ENCODE data around the gene MED20.

The MED20 gene

DNA sequence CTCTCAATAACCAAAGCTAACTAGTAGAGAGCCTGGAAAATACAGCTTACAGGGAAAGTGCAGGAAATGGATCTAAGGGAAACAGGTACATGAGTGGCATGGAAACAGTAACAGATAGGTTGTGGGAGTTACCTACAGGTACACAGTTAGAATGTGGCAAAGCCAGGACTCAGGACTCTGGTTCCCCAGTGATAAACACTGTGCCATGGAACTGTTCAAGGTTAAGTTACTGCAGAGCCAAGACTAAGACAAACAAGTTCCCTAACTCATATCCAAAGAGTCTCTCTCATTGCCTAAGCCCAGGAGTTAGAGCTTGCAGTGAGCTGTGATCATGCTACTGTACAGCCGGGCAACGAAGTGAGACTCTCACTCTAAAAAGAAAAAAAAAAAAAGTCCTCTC lies 6.6 kb downstream of the MED20 start:
- no peak for DNase-seq (ENCODE audit: low read depth)

DNA sequence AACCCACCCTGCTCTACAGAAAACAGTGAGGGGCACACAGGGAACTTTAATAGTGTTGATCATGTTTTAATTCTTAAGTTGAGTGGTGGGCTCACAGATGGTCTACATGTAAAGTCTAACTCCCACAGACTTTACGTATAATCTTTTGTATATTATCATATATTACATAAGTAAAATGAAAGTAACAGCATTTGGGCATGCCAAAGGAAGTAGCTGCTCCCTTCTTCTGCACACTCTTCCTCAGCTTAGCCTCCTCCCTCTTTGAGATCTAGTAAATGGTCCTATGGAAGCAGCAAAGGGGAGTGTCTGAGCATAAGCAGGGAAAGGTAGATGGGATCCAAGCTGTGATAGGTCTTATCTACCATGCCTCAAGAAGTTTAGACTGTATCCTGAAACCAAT lies 11.2 kb downstream of the MED20 start:
- DNase-seq (ENCODE audit: low read depth) = no peak

DNA sequence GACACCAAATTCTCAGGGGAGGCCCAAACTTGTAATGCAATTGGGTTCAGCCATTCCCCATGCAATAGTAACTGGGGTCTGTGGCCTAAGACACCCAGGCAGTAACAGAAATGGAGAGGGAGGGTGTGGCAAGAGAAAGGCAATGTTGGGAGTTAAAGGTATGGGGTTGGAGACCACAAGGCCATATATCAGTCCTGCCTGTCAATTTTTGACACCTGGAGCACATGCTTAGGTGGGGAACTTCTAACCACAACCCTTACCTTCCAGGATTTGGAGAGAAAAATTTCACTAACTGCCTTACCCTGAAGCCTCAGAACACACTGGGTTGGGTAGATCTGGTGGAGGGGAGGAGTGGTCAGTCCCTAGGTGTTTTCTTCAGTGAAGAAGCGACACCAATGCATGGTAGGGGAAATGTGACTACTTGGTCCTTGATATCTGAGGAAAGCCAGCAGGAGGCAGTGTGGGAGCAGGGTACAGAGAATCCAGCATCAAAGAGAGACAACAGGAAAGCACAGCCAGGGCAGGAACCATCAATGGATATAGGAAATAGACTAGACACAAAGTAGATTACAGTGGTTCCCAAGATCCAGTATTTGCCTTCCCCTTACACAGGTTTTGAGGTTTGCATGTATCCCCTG lies 18.9 kb downstream of the MED20 start:
- DNase-seq (ENCODE audit: low read depth) = peak; percentile 37

DNA sequence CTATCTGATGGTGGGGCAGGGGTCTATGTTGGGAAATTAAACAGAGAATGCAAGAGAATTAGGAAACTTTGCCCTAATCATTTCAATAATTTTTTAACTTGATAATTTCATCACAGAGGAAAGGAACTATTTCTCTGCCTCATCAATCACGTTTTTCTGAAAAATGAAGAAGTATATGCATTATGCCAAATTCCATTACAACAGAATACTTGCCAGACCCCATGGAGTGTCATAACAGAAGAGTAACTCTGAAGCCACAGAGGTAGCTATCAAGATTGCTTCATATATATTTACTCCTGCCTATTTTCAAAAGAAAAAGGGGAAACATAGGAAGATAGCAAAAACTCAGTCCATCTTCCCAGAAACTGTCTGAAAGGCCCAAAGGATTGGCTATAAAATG lies 20.1 kb downstream of the MED20 start:
- no peak for DNase-seq (ENCODE audit: low read depth)

DNA sequence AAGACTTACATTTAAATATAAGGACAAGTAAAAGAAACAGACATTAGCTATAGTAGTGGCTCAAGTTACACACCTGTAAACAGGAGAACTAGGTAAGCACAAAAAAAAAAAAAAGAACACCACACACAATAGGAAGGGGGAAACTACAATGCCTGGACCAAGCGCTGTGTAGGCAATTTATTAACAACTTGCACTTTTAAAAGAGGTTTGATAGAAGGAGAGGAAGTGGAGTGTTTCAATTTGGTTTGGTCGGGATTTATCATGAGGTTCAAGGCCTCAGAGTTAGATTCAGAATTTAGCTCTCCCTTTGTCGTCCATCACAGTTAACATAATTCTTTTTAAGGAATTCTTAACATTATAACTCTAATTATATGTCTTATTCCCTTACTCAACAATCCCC lies 24.7 kb downstream of the MED20 start:
- no peak for DNase-seq (ENCODE audit: low read depth)

DNA sequence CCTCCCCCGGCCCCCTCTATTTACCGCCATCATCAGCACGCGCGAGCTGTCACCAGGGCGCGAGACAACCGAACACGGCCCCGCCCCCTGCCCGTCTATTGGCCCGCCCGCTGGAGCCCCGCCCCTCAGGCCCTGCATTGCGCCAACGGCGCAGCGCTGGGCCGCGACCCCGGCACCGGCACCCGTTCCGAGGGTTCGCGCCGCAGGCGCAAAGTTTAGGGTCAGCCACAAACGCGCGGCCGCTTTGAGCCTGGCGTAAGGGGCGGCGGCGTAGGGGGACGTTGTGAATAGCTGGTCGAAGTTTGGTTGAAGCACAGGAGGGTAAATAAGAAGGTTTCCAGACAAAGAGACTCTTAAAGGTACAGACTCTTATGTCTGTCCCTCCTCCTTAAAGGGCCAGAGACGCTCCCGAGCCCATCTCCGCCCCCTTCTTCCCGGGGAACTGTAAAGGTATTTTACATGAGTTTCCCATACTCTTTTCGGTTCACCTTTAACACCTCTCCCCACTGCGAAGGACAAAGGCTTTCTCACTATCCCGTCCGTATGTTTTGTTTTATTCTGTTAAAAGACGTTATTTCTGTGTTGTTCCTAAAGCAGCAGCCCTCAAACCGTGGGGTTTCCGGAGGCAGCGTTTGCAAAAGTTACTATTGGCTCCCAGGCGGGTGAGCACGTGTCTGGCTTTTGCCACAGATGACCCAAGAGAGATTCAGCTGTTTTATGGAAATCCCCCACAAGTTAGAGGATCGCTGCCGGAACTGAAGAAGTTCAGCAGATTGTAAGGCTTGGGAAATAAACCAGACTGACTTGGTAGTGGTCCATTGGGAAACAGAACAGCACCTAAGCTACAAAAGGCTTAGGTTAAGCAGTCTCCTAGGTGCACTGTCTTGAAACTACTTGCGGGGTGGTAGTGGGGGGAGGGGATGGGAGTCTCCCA lies 25.4 kb downstream of the MED20 start, which contains the start of gene USP49:
TSS of gene USP49 (minus strand) at position 76 of the 934 bp plus-strand sequence. CDS start 88,392 bp downstream, outside the sequence.
- DNase-seq (ENCODE audit: low read depth) = peak; percentile 89

DNA sequence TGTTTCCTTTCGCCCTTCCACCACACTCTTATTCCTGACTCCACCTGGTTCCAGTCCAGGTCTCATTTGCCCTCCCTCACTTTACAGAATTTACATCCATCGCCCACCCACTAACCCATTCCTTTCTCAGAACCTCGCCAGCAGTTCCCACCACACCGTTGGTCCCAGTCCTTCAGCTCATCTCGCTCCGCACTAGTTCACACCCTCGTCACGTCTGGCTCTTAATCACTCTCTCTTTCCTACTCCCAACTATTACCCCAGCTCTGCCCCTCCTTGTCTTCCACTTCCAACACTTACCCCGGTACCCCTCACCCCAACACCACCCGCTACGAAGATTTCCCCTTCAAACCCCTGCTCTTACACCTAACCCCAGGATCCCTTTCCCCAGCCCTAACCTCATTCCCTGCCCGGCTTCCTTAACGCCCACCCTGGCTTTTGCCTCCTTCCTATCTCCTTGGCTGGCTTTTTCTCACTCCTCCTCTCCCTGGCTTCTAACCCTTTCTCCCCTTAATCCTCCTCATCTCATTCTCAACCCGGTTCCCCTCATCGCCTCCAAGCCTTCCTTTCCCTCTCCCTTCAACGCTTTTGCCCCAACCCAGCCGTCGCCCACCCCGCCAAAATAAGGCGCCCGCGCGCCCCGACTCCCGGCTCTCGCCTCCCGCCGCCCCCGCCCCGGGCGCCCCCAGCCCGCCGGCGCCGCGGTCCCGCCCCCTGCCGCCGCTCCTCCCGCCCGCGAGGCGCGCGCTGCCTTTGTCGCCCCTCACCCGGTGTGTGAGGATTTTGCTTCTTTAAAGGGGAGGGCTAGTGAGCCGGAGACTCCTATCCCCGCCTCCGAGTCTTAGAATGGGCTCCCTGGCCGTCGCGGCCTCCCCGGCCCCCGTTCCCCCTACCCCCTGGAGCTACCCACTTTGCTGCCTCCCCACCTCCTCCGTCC lies 26.3 kb downstream of the MED20 start:
- DNase-seq (ENCODE audit: low read depth) = no peak

DNA sequence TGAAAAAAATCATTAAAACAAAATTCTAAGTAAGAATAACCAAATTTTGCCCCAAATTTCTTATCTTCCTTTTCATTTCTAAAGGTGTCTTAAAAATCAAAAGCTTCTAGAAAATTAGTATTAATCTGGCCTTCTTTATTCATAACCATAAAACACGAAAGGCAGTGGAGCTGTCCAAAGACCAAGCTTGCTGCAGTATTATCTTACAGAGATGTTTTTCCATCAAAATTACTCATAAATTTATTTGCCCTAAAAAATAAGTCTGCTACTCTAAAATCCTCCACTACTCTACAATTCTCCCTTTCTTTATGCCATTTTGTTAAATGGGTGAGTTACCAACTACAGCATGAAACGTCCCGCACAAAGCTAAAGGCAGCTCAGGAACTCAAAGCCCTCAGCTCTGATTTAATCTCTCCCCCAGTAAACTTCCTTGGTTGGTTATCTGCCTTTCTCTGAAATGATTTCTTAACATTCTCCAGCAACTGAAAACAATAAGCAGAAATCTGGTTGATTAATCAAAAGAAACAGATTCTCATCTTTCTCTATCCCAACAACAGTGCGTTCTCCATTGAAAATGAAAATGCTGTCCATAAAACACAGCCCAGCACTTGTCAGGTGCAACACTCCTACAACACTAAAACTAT lies 27.9 kb downstream of the MED20 start:
- DNase-seq (ENCODE audit: low read depth) = no peak

DNA sequence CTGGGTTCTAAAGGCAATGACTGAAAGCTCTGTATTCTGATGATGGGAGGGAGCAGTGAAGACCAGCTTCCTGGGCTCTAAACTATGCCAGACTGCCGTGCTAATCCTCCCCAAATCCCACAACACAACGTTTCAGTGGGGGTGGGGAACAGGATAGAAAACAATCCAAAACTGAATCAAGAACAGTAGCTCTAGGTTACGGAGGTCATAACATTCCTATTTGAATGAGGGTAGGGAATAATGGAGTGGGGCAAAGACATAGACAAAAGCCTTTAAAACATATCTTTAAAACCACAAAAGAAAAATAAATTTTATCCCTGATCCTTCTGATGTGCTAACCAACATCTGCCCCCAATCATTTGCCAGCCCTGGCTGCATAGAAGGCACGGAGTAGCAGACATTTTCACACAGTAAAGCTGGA lies 33.6 kb downstream of the MED20 start:
- no peak for DNase-seq (ENCODE audit: low read depth)

DNA sequence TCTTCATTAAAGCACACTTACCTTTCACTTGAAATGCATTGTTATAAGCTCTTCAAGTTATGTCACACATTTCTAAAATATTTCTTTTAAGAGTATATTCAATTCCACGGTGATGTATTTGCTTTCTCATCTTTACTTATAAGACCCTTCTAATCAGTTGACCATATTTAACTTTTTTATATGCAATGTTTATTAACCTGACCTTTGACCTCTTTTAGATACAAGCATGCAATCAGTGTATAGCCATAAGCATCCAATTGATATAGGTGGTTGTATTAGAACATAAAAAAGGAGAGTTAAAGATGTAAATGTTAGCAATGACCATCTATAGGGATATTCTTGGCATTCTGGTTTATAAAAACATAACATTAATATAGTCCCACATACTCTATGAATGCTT lies 35.0 kb downstream of the MED20 start:
- no peak for DNase-seq (ENCODE audit: low read depth)

DNA sequence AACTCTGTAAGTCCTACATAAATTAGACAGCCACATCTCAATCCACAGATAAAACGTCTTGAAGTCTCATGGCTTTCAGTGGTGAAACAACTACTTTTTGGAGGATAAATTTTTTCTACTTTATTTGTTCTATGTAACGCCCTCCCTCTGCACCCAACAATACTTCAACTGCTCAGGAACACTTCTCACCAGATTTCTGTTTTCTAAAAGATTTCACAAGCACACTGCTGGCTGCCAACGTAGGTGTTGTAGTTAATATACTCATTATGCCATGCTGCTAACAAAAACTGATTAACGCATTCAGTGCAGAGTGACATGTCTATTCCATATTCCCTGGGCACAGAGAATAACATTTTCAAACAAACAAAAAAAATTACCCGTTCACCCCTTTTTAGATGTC lies 36.0 kb downstream of the MED20 start:
- no peak for DNase-seq (ENCODE audit: low read depth)

DNA sequence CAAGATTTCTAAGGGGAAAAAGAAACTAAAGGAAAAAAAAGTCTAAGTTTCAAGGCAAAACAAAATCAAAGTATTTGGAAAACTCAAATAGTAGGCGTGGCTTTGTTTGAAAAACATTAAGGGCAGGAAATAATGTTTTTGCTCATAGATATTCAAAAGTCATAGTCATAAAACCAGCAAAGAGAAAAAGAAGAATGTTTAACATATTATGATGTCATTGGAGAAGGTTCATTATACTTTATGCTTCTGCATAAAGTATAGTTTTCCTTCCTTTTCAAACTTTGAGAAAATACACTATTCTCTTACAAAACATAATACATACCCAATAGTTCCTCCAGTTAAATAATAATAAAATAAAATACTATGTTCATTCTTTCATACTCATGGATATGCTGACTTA lies 39.4 kb downstream of the MED20 start:
- no peak for DNase-seq (ENCODE audit: low read depth)

DNA sequence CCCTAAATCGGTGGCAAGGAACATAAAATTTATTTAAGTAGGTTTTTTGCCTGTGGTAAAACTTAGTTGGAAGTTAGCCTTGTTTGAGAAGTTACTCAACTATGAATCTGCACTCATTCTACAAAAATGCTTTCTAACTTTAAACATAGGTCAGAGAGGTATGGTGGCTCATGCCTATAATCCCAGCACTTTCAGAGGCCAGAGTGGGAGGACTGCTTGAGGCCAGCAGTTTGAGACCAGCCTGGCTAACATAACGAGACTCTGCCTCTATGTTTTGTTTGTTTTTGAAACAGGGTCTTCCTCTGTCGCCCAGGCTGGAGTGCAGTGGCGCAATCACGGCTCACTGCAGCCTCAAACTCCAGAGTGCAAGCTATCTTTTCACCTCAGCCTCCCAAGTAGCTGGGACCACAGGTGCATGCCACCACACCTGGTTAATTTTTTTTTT lies 42.0 kb downstream of the MED20 start:
- no peak for DNase-seq (ENCODE audit: low read depth)

DNA sequence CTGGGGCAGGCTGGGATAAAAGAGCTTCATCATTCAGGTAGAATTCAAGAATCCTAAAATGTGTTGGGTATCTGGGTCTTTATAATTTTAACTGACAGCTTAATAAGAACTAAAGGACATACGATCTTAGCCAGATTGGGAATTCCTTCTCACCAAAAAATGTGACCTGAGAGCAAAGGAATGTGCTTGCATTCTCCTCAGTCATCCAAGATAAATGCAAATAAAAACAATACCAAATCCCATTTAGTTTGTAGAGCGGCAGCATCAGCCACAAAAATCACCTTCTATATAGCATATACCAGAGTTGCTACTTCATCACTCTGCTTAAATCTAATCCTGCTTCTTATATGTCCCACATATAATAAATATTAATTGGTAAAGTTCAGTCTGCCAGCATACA lies 42.7 kb downstream of the MED20 start:
- no peak for DNase-seq (ENCODE audit: low read depth)

DNA sequence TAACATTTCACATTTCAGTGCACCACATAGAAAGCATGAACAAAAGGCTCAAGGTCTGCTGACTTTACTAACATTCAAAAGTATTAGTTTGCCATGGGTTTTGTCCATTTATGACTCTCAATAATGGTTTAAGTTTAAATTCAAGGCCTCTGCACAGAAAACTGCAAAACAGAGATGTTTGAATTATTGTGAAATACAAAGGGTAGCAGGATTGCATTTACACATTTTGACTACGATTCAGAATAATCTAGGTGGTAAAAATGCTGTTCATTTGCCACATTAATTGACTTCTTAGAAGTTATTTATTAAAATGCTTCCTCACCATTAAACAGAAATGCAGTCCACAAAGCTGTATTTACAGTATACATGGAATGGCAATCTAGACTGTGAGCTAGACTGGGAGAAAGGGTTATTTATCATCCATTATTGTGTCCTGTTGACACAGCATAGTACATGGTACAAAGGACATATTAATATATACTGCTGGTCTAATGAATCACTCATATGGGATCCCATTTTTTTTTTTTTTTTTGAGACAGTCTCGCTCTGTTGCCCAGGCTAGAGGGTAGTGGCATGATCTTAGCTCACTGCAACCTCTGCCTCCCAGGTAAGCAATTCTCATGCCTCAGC lies 43.8 kb downstream of the MED20 start:
- DNase-seq (ENCODE audit: low read depth) = no peak

DNA sequence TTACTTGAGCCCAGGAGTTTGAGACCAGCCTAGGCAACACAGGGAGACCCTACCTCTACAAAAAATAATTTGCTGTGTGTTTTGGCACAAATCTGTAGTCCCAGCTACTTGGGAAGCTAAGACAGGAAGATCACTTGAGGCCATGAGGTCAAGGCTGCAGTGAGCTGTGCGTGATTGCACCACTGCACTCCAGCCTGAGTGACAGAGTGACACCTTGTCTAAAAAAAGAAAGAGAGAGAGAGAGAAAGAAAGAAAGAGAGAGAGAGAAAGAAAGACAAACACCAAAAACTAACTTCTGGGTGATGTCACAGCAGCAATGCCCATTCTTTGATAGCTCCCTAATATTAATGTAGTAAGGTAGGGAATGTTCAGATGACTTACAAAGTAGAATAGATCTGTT lies 46.2 kb downstream of the MED20 start:
- no peak for DNase-seq (ENCODE audit: low read depth)

DNA sequence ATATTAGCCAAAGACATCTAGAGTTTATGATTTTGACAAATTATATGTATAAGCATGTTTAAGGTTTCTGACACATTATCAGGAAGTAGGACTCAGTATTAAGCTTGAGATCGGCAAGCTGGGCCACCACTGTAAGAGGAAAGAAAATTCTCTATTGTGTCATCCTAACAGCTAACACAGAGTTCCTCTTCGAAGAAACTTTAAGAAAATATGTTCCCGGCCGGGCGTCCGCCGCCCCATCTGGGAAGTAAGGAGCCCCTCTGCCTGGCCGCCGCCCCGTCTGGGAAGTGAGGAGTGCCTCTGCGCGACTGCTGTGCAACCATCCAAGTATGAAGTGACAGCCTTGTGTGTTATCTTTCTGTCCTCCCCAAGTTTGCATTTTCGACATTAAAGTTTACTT lies 48.8 kb downstream of the MED20 start:
- DNase-seq (ENCODE audit: low read depth) = no peak

DNA sequence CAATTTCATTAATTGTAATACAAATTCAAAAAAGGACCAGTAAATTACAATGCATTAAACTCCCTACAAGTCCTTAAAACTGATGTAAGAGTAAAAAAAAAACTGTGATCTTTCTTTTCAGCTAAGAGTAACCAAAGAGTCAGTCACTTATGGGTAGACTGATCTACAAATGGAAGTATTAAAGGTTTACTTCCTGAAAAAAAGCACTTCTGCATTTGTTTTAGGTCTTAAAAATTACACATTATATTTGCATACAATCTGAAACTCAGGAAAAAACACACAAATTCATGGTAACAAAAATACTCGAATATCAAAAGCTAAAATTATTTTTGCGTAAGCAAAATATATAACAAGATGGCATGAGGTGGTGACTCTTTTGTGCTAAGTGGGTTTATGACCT lies 49.2 kb downstream of the MED20 start:
- DNase-seq (ENCODE audit: low read depth) = no peak

DNA sequence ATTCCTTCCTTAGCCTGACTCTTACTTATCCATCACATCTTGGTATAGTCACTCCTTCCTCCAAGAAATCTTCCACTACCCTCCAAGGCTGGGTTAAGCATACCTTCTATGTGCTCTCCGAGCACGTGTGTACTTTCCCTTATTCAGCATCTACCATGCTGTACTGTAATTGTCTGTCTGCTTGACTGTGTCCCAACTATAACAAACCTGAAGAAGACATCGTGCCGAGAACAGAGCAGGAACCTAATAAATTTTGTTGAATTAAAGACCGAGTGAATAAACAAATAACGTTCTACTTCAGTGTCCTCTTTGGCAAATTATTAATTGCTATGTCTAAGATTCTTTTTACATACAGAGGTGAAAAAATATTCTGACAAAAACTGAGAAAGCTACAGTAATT lies 61.6 kb downstream of the MED20 start:
- no peak for DNase-seq (ENCODE audit: low read depth)

DNA sequence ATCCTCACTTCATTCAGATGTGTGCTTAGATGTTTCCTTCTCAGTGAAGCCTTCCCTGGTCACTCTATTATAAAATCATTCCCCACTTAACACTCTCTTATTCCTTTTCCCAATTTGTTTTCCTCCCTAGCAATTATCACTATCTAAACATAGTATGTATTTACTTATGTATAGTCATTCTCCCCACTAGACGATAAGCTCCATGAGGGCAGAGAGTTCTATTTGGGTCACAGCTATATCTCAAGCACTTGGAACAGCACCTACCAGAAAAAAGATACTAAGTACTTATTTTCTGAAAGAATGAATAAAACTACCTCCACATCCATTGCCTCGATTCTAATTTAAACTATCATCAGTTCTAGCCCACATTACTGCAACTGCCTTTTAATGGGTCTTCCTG lies 62.2 kb downstream of the MED20 start:
- DNase-seq (ENCODE audit: low read depth) = no peak
